GM19351 (cell line): Measurements from ENCODE around the gene OBP2B.
"Not testable (repeated sequence)": the region's sequence is repeated elsewhere in the genome, so short reads cannot be mapped to it uniquely, and the experiment has no call there.

Experiments
- ATAC-seq: cut with Tn5 transposase; IDR thresholded peaks from one replicate; pipeline ENCODE4 v1.9.1; 2021; ENCODE audit warnings: mild to moderate bottlenecking, moderate library complexity; ENCODE audit not compliant: unreplicated experiment

The OBP2B gene

GRCh38 chr9:133223159-133223756 is 14.2 kb upstream of the OBP2B start:
- ATAC-seq = not testable (repeated sequence)

GRCh38 chr9:133221994-133222393 is 12.9 kb upstream of the OBP2B start:
- ATAC-seq = not testable (repeated sequence)

- ATAC-seq = no peak
Measured at GRCh38 chr9:133221177-133221809, 12.2 kb upstream of the OBP2B start.

- ATAC-seq = not testable (repeated sequence)
Measured at GRCh38 chr9:133218049-133218975, 9.3 kb upstream of the OBP2B start.

- not testable (repeated sequence) for ATAC-seq
Measured at GRCh38 chr9:133217333-133217988, 8.4 kb upstream of the OBP2B start.

- not testable (repeated sequence) for ATAC-seq
Measured at GRCh38 chr9:133214276-133214675, 5.2 kb upstream of the OBP2B start.

GRCh38 chr9:133210609-133211008 is 1.6 kb upstream of the OBP2B start:
- ATAC-seq = no peak

GRCh38 chr9:133210202-133210532 is 1.1 kb upstream of the OBP2B start:
- no peak for ATAC-seq

GRCh38 chr9:133209327-133210201 is 514 bp upstream of the OBP2B start:
- ATAC-seq = not testable (repeated sequence)

- not testable (repeated sequence) for ATAC-seq
Measured at GRCh38 chr9:133208171-133208879, 725 bp downstream of the OBP2B start.

GRCh38 chr9:133207540-133208170 is 1.4 kb downstream of the OBP2B start:
- ATAC-seq = no peak

GRCh38 chr9:133207021-133207531 is 2.0 kb downstream of the OBP2B start:
- no peak for ATAC-seq

GRCh38 chr9:133205996-133206931 is 2.8 kb downstream of the OBP2B start:
- ATAC-seq = no peak

GRCh38 chr9:133205481-133205887 is 3.6 kb downstream of the OBP2B start:
- ATAC-seq = not testable (repeated sequence)

- ATAC-seq = no peak
Measured at GRCh38 chr9:133204993-133205336, 4.1 kb downstream of the OBP2B start.

- no peak for ATAC-seq
Measured at GRCh38 chr9:133204335-133204992, 4.6 kb downstream of the OBP2B start.

- ATAC-seq = no peak
Measured at GRCh38 chr9:133203506-133204075, 5.5 kb downstream of the OBP2B start.
